Measurements from ENCODE around the gene QTRT2. TPM values are rescaled to one million over a fixed set of nuclear protein-coding genes. Genes with fewer than 3 reads are reported as not detected.

Gene QTRT2
- total and polyA plus RNA-seq, 10 of the 15 experiments (the other 5 are each of a cell fraction or from before 2014, with no cell fraction given), result 17.8 to 42.3 (median 28.7) TPM

- SMC1A ChIA-PET (ENCODE audit: uncharacterized antibody, unreplicated experiment), result no interaction called here
- TF ChIP-seq BMI1 (IDR thresholded peaks at IDR 0.05; ENCODE audit: borderline replicate concordance) (no peak), ZNF207 (IDR thresholded peaks at IDR 0.05; ENCODE audit: borderline replicate concordance) (no peak), CHD1 (IDR thresholded peaks at IDR 0.05; ENCODE audit: low read depth, low read length) (no peak)
- CTCF ChIA-PET, result no interaction called here
- no peak for FAIRE-seq
- no peak overlapping the region for H3K9ac ChIP-seq (ENCODE audit: control insufficient read depth, insufficient read depth, low read length)
- in situ Hi-C loops (cut with MboI), result no loop called here
- H3K27ac ChIP-seq (ENCODE audit: control insufficient read depth, insufficient read depth), result no peak overlapping the region
- no peak overlapping the region for H3K4me3 ChIP-seq
- no peaks in the 10 kb centered on the region for H3K4me1 ChIP-seq (ENCODE audit: control insufficient read depth, insufficient read depth, low read length)
- WGBS (ENCODE audit: insufficient coverage, insufficient replicate concordance, low lambda C conversion rate, missing lambda C conversion rate), result 51% methylated on average over 5 of the region's 5 CpGs
- intact Hi-C loops (cut with micrococcal nuclease; ENCODE audit: unreplicated experiment), result no loop called here
- DNase-seq (ENCODE audit: low read depth, low spot score), result no peak
- no peaks in the 10 kb centered on the region; a peak in 1 of 4 replicates for H3K27me3 ChIP-seq (replicated peaks in 1 of 2; ENCODE audit: control insufficient read depth in 2 of 2, insufficient read depth in 2 of 2, low read length in 1 of 2)
- no peaks in the 10 kb centered on the region for H3K36me3 ChIP-seq (ENCODE audit: control insufficient read depth in 2 of 2, insufficient read depth in 2 of 2, low read length in 1 of 2)
- H3K4me2 ChIP-seq (ENCODE audit: control insufficient read depth, insufficient read depth), result no peak overlapping the region
- ATAC-seq, result no peak
- POLR2A ChIA-PET, result no interaction called here
- H3K9me3 ChIP-seq (replicated peaks; ENCODE audit: control insufficient read depth, insufficient read depth, low read length), result no peaks in the 10 kb centered on the region
- RAD21 ChIA-PET (ENCODE audit: unreplicated experiment), result no interaction called here
- H3K79me2 ChIP-seq (ENCODE audit: control insufficient read depth, insufficient read depth, low read length), result no peaks in the 10 kb centered on the region
- H2AFZ ChIP-seq (ENCODE audit: control insufficient read depth, low read depth, low read length), result no peak overlapping the region
- no peaks in the 10 kb centered on the region for H4K20me1 ChIP-seq (ENCODE audit: control insufficient read depth, insufficient read depth)
- BruUV-seq (replicated peaks), result no TSS peak
Measured at GRCh38 chr3:114110439-114110838, 53.9 kb downstream of the QTRT2 start.

- RAD21 ChIA-PET (ENCODE audit: unreplicated experiment), result no interaction called here
- Histone ChIP-seq H3K4me2 (ENCODE audit: control insufficient read depth, insufficient read depth) (no peak overlapping the region), H3K27ac (ENCODE audit: control insufficient read depth, insufficient read depth) (no peak overlapping the region), H3K27me3 (replicated peaks in 1 of 2; ENCODE audit: control insufficient read depth in 2 of 2, insufficient read depth in 2 of 2, low read length in 1 of 2) (no peaks in the 10 kb centered on the region; a peak in 1 of 4 replicates), H3K4me3 (no peak overlapping the region), H3K4me1 (ENCODE audit: control insufficient read depth, insufficient read depth, low read length) (no peaks in the 10 kb centered on the region), H3K9ac (ENCODE audit: control insufficient read depth, insufficient read depth, low read length) (no peak overlapping the region), H4K20me1 (ENCODE audit: control insufficient read depth, insufficient read depth) (no peaks in the 10 kb centered on the region), H2AFZ (ENCODE audit: control insufficient read depth, low read depth, low read length) (no peak overlapping the region), H3K36me3 (ENCODE audit: control insufficient read depth in 2 of 2, insufficient read depth in 2 of 2, low read length in 1 of 2) (no peaks in the 10 kb centered on the region), H3K9me3 (replicated peaks; ENCODE audit: control insufficient read depth, insufficient read depth, low read length) (no peaks in the 10 kb centered on the region), H3K79me2 (ENCODE audit: control insufficient read depth, insufficient read depth, low read length) (no peaks in the 10 kb centered on the region)
- SMC1A ChIA-PET (ENCODE audit: uncharacterized antibody, unreplicated experiment), result no interaction called here
- CTCF ChIA-PET, result no interaction called here
- WGBS (ENCODE audit: insufficient coverage, insufficient replicate concordance, low lambda C conversion rate, missing lambda C conversion rate), result 31% methylated on average over 3 of the region's 3 CpGs
- FAIRE-seq (no peak), DNase-seq (ENCODE audit: low read depth, low spot score) (no peak), ATAC-seq (no peak)
- BruUV-seq (replicated peaks), result no TSS peak
- POLR2A ChIA-PET, result no interaction called here
- in situ Hi-C loops (cut with MboI), result no loop called here
- intact Hi-C loops (cut with micrococcal nuclease; ENCODE audit: unreplicated experiment), result no loop called here
- TF ChIP-seq IRF4 (IDR thresholded peaks at IDR 0.05; ENCODE audit: low read depth, low read length) (no peak), E4F1 (IDR thresholded peaks at IDR 0.05; ENCODE audit: borderline replicate concordance, partially characterized antibody) (no peak), IKZF2 (IDR thresholded peaks at IDR 0.05) (no peak), YBX1 (IDR thresholded peaks at IDR 0.05) (no peak)
Measured at GRCh38 chr3:114111060-114111770, 54.7 kb downstream of the QTRT2 start.

Data from GM12878 (cell line).